ENCODE results near the gene ZBTB7A.

- TF ChIP-seq CTCF (IDR thresholded peaks at IDR 0.05) (no peak), POLR2A (IDR thresholded peaks at IDR 0.05) (no peak)
Measured at GRCh38 chr19:4043401-4043800, 23.3 kb downstream of the ZBTB7A start.
